Astrocyte (in vitro differentiated cells and primary cell): ENCODE results near the gene FAM124B. TPM values are rescaled to one million over a fixed set of nuclear protein-coding genes. Genes with fewer than 3 reads are reported as not detected.

ENCODE experiments used
- DNase-seq: peaks from one replicate; pipeline ENCODE4 v3.0.0-alpha.2; 2010; ENCODE audit warnings: low read depth
- FAIRE-seq: peaks from 2 replicates; lab custom pipeline; 2011; peaks lifted over from hg19 to GRCh38; lab: Jason Lieb, UNC
- H2AFZ ChIP-seq: 2 replicates; pipeline ENCODE4 v1.6.0; 2012; ENCODE audit warnings: low read depth, low read length, inconsistent platforms
- H3K27ac ChIP-seq: 2 replicates; pipeline ENCODE4 v1.5.1; 2011; ENCODE audit warnings: low read depth, low read length, inconsistent platforms
- H3K27me3 ChIP-seq: 2 replicates; pipeline ENCODE4 v1.6.0; 2011; ENCODE audit warnings: low read length, inconsistent platforms; ENCODE audit not compliant: insufficient read depth
- H3K36me3 ChIP-seq: 2 replicates; pipeline ENCODE4 v1.5.1; 2011; ENCODE audit warnings: low read length, inconsistent platforms; ENCODE audit not compliant: insufficient read depth
- H3K4me1 ChIP-seq: 2 replicates; pipeline ENCODE4 v1.5.1; 2011; ENCODE audit warnings: low read length, inconsistent platforms; ENCODE audit not compliant: insufficient read depth
- H3K4me2 ChIP-seq: 2 replicates; pipeline ENCODE4 v1.6.0; 2012; ENCODE audit warnings: low read length, inconsistent platforms
- H3K4me3 ChIP-seq: 2 replicates; pipeline ENCODE4 v1.5.1; 2011; ENCODE audit warnings: low read depth, mild to moderate bottlenecking, low read length, inconsistent platforms; ENCODE audit not compliant: insufficient read depth
- H3K79me2 ChIP-seq: 2 replicates; pipeline ENCODE4 v1.6.0; 2012; ENCODE audit warnings: mild to moderate bottlenecking, low read length, inconsistent platforms; ENCODE audit not compliant: insufficient read depth
- H3K9ac ChIP-seq: 2 replicates; pipeline ENCODE4 v1.6.0; 2012; ENCODE audit warnings: mild to moderate bottlenecking, low read length, inconsistent platforms
- H3K9me3 ChIP-seq: 2 replicates; pipeline ENCODE4 v1.5.1; 2012; ENCODE audit warnings: low read depth, mild to moderate bottlenecking, low read length, inconsistent platforms; ENCODE audit not compliant: insufficient read depth
- H4K20me1 ChIP-seq: 2 replicates; pipeline ENCODE4 v1.6.0; 2012; ENCODE audit warnings: low read length, inconsistent platforms; ENCODE audit not compliant: insufficient read depth
- H3K27ac Mint-ChIP-seq: one replicate; pipeline ENCODE4 v1.8.0; 2021; ENCODE audit warnings: mild to moderate bottlenecking, mixed read lengths; ENCODE audit not compliant: unreplicated experiment
- H3K27me3 Mint-ChIP-seq: one replicate; pipeline ENCODE4 v1.8.0; 2021; ENCODE audit warnings: low read depth, mixed read lengths; ENCODE audit not compliant: unreplicated experiment
- H3K36me3 Mint-ChIP-seq: one replicate; pipeline ENCODE4 v1.8.0; 2021; ENCODE audit warnings: low read depth, mixed read lengths; ENCODE audit not compliant: unreplicated experiment
- H3K4me1 Mint-ChIP-seq: one replicate; pipeline ENCODE4 v1.8.0; 2021; ENCODE audit warnings: low read depth, mixed read lengths; ENCODE audit not compliant: unreplicated experiment
- H3K4me3 Mint-ChIP-seq: one replicate; pipeline ENCODE4 v1.8.0; 2021; ENCODE audit warnings: mild to moderate bottlenecking, moderate library complexity, mixed read lengths; ENCODE audit not compliant: unreplicated experiment
- H3K9me3 Mint-ChIP-seq: one replicate; pipeline ENCODE4 v1.8.0; 2021; ENCODE audit warnings: mild to moderate bottlenecking, mixed read lengths; ENCODE audit not compliant: unreplicated experiment
- EZH2 ChIP-seq: IDR thresholded peaks from 2 replicates; pipeline ENCODE4 v1.6.1; 2012; ENCODE audit warnings: mild to moderate bottlenecking, low read length, inconsistent platforms; ENCODE audit not compliant: insufficient read depth
- total RNA-seq: library from RNA; stranded (reverse); gene quantifications from 2 replicates; pipeline ENCODE4 v1.2.1, GENCODE V29; 2021
- TF ChIP-seq, protein P1 (sequence below): IDR thresholded peaks from 2 replicates; pipeline ENCODE4 v1.5.1; 2011; ENCODE audit warnings: low read depth, mild to moderate bottlenecking, inconsistent platforms, low read length, moderate library complexity; ENCODE audit not compliant: insufficient read depth

FAM124B gene
- total RNA-seq, 1 donor from 2014 or later = not detected

GRCh38 chr2:224372641-224373040 is 29.3 kb downstream of the FAM124B start:
- no peak overlapping the region for H3K4me3 Mint-ChIP-seq
- H3K4me1 ChIP-seq = no peaks in the 10 kb centered on the region

GRCh38 chr2:224369028-224369632 is 32.8 kb downstream of the FAM124B start:
- Histone ChIP-seq H3K4me1 (no peaks in the 10 kb centered on the region), H3K9me3 (no peaks in the 10 kb centered on the region), H3K4me3 (no peak overlapping the region), H3K27me3 (no peaks in the 10 kb centered on the region), H3K9ac (no peak overlapping the region), H3K79me2 (no peaks in the 10 kb centered on the region), H3K4me2 (no peak overlapping the region), H3K36me3 (no peaks in the 10 kb centered on the region), H3K27ac (no peak overlapping the region), H4K20me1 (no peaks in the 10 kb centered on the region), H2AFZ (no peak overlapping the region)
- Mint-ChIP-seq H3K9me3 (no peaks in the 10 kb centered on the region), H3K4me3 (no peak overlapping the region), H3K4me1 (no peaks in the 10 kb centered on the region), H3K27me3 (peaks cover 2% of the 10 kb centered on the region), H3K36me3 (no peaks in the 10 kb centered on the region), H3K27ac (no peak overlapping the region)
- TF ChIP-seq, protein P1, sequence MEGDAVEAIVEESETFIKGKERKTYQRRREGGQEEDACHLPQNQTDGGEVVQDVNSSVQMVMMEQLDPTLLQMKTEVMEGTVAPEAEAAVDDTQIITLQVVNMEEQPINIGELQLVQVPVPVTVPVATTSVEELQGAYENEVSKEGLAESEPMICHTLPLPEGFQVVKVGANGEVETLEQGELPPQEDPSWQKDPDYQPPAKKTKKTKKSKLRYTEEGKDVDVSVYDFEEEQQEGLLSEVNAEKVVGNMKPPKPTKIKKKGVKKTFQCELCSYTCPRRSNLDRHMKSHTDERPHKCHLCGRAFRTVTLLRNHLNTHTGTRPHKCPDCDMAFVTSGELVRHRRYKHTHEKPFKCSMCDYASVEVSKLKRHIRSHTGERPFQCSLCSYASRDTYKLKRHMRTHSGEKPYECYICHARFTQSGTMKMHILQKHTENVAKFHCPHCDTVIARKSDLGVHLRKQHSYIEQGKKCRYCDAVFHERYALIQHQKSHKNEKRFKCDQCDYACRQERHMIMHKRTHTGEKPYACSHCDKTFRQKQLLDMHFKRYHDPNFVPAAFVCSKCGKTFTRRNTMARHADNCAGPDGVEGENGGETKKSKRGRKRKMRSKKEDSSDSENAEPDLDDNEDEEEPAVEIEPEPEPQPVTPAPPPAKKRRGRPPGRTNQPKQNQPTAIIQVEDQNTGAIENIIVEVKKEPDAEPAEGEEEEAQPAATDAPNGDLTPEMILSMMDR = peak; percentile 69
- no peak for TF ChIP-seq EZH2
- DNase-seq = no peak
- FAIRE-seq = peak; percentile 71

More at GRCh38 chr2:224372641-224373040, 29.3 kb downstream of the FAM124B start:
- no peaks in the 10 kb centered on the region for H3K27me3 ChIP-seq
- no peak overlapping the region for H3K4me3 ChIP-seq
- no peaks in the 10 kb centered on the region for H3K79me2 ChIP-seq
- no peak overlapping the region for H3K9ac ChIP-seq
- TF ChIP-seq EZH2 = no peak
- TF ChIP-seq, protein P1 = no peak
- no peak overlapping the region for H3K4me2 ChIP-seq
- H3K27ac ChIP-seq = no peak overlapping the region
- no peaks in the 10 kb centered on the region for H4K20me1 ChIP-seq
- Mint-ChIP-seq H3K36me3 (no peaks in the 10 kb centered on the region), H3K27ac (no peak overlapping the region), H3K9me3 (no peaks in the 10 kb centered on the region), H3K27me3 (peaks cover 2% of the 10 kb centered on the region), H3K4me1 (no peaks in the 10 kb centered on the region)
- H2AFZ ChIP-seq = no peak overlapping the region
- H3K36me3 ChIP-seq = no peaks in the 10 kb centered on the region
- DNase-seq = no peak
- no peaks in the 10 kb centered on the region for H3K9me3 ChIP-seq
- FAIRE-seq = no peak

GRCh38 chr2:224366267-224366844 is 35.6 kb downstream of the FAM124B start:
- no peaks in the 10 kb centered on the region for H3K36me3 ChIP-seq
- H3K4me3 ChIP-seq = no peak overlapping the region
- no peak overlapping the region for H3K27ac ChIP-seq
- Mint-ChIP-seq H3K27ac (no peak overlapping the region), H3K9me3 (no peaks in the 10 kb centered on the region), H3K27me3 (peaks cover 2% of the 10 kb centered on the region), H3K36me3 (no peaks in the 10 kb centered on the region), H3K4me1 (no peaks in the 10 kb centered on the region), H3K4me3 (no peak overlapping the region)
- H3K4me2 ChIP-seq = no peak overlapping the region
- no peaks in the 10 kb centered on the region for H3K9me3 ChIP-seq
- no peaks in the 10 kb centered on the region for H3K79me2 ChIP-seq
- FAIRE-seq (no peak), DNase-seq (no peak)
- TF ChIP-seq EZH2 = no peak
- TF ChIP-seq, protein P1 = no peak
- no peaks in the 10 kb centered on the region for H4K20me1 ChIP-seq
- no peak overlapping the region for H2AFZ ChIP-seq
- no peak overlapping the region for H3K9ac ChIP-seq
- no peaks in the 10 kb centered on the region for H3K4me1 ChIP-seq
- H3K27me3 ChIP-seq = no peaks in the 10 kb centered on the region
